Activated T-cell treated with anti-CD3 and anti-CD28 coated beads, Interleukin-2, amount 50 U/mL, for 72 hours (primary cell): ENCODE results near the gene CRAMP1. TPM values are rescaled to one million over a fixed set of nuclear protein-coding genes. Genes with fewer than 3 reads are reported as not detected.

Experiments used
- ATAC-seq, 2 donors: fragments of 150-1000 bp; cut with Tn5 transposase; replicated peaks in 1 of 2; 2 replicates each; pipeline ENCODE4 v1.10.0; 2021; ENCODE audit warnings: moderate library complexity in 2 of 2, mild to moderate bottlenecking in 1 of 2
- DNase-seq, 2 donors: peaks; one replicate each; pipeline ENCODE4 v3.0.0; 2021 to 2022; ENCODE audit warnings: mixed read lengths in 1 of 2
- H3K27ac Mint-ChIP-seq: one replicate; pipeline ENCODE4 v1.8.0; 2022; ENCODE audit warnings: mild to moderate bottlenecking, moderate library complexity, mixed read lengths
- H3K27me3 Mint-ChIP-seq: one replicate; pipeline ENCODE4 v1.8.0; 2022; ENCODE audit warnings: low read depth, mixed read lengths
- H3K36me3 Mint-ChIP-seq, 2 donors: one replicate each; pipeline ENCODE4 v1.8.0; 2022; ENCODE audit warnings: mixed read lengths in 2 of 2, mild to moderate bottlenecking in 1 of 2; ENCODE audit not compliant: insufficient read depth in 2 of 2
- H3K4me1 Mint-ChIP-seq: one replicate; pipeline ENCODE4 v1.8.0; 2022; ENCODE audit warnings: low read depth, mixed read lengths
- H3K4me3 Mint-ChIP-seq, 2 donors: one replicate each; pipeline ENCODE4 v1.8.0; 2022; ENCODE audit warnings: mild to moderate bottlenecking in 2 of 2, mixed read lengths in 2 of 2, moderate library complexity in 2 of 2
- H3K9me3 Mint-ChIP-seq, 2 donors: one replicate each; pipeline ENCODE4 v1.8.0; 2022; ENCODE audit warnings: mixed read lengths in 2 of 2
- total RNA-seq, 2 donors: library from RNA; stranded (reverse); gene quantifications; one replicate each; pipeline ENCODE4 v1.2.3, GENCODE V29; 2022

The CRAMP1 gene
- total RNA-seq, 2 donors from 2014 or later, result 28.3 to 30.1 TPM

DNA sequence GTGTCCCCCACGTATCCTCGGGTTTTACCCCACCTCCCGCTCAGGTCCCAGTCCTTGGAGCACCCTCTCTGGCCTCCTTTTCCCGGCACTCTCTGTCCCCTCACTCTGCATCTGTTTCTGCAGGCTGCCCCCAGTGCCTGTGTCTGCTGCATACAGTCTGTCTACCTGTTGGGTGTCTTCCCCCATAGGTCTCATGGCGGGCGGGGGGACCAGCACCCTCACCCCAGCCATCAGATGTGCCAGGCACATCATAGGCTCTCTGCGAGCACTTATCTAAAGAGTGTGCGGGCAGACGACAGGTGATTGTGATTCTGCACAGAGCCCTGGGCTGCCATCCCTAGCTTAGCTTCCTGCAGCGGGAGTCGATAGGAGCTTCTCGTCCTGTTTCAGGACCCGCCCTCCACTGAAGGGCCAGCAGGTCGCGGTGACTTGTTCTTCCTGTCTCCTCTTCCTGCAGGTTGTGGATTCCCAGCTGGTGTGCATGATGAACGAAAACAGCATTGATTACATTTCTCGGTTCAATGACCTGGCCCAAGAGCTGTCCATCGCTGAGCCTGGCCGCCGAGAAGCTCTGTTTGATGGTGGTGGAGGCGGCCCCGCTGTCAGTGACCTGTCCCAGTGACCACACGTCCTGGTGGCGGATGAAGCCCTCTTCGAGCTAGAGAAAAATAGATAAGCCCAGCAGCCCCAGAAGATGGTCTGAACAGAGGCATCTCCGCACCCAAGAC, 61.4 kb downstream of the CRAMP1 start:
- Mint-ChIP-seq H3K4me1 (peaks cover 10% of the 10 kb centered on the region), H3K4me3 (no peak overlapping the region), H3K9me3 (no peaks in the 10 kb centered on the region), H3K27me3 (no peaks in the 10 kb centered on the region), H3K27ac (no peak overlapping the region), H3K36me3 (peaks cover 4 to 11% of the 10 kb centered on the region in 2 donors)
- DNase-seq, result no peak
- no peak for ATAC-seq

GRCh38 chr16:1674306-1674705, 62.1 kb downstream of the CRAMP1 start:
- Mint-ChIP-seq H3K4me3 (no peak overlapping the region), H3K36me3 (peaks cover 6 to 11% of the 10 kb centered on the region in 2 donors), H3K27me3 (no peaks in the 10 kb centered on the region), H3K9me3 (no peaks in the 10 kb centered on the region), H3K4me1 (peaks cover 17% of the 10 kb centered on the region), H3K27ac (no peak overlapping the region)
- ATAC-seq, result no peak
- DNase-seq, result no peak

DNA sequence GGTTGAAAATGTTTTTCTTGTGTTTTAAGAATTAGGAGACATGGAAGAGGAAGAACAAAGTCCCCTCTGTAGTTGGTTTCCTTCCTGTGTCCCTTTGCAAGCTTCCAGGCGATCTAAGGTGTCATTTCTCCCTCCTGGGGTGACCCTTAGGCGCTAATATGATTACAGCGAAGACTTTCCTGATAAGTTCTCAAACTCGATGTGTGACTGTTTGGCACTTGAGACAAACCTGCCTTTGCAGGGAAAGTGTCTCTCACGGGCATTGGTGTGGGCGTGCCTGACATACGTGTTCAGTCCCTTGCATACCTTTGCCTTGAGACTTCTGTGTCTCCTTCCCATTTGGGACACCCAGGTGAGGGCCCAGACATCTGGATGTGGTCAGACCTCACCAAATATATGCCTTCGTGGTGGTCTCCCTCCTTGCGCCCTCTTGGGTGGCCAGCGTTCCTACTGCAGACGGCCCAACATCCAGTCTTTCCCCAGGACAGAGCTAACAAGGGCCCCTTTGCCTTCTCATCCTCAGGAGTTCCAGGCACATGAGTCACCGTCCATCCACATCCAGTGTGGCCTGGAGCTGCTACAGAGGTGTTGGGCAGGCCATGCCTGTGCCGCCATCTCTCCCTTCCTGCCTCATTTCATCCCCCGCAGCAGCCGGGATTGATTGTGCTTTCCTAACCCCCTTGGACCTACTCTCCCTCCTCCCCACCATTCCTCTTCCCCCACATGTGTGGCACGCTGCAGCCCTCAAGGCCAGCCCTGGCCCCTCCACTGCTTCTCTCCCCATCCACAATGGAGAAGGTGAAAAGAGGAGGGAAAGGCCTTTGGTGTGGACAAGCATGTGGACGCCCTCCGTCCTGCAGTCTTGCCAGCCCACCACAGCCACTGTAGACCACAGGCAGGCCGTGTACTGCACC, 62.8 kb downstream of the CRAMP1 start:
- ATAC-seq (no peak), DNase-seq (no peak)
- Mint-ChIP-seq H3K27ac (no peak overlapping the region), H3K4me1 (peaks cover 17% of the 10 kb centered on the region), H3K9me3 (no peaks in the 10 kb centered on the region), H3K36me3 (peaks cover 6 to 8% of the 10 kb centered on the region in 2 donors), H3K27me3 (no peaks in the 10 kb centered on the region), H3K4me3 (no peak overlapping the region)

DNA sequence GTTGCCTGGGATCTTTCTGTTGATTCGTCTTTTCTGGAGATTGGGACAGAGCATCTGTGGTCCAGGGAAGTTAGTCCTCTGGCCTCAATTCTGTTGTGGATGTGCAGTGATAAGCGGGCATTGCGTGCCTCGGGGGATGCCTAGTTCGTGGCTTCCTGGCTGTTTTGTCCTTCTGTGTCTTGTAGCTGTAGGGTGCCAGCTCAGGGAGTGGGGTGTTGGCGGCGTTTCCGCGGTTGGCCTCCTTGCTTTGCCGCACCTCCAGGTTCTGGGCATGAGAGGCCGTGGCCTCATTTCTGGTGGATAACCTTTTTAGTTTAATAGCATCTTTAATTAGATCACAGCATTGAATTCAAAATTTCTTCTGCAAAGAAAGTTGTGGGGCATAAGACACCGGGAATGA, 64.5 kb downstream of the CRAMP1 start:
- DNase-seq (no peak), ATAC-seq (no peak)
- Mint-ChIP-seq H3K36me3 (peaks cover 6 to 8% of the 10 kb centered on the region in 2 donors), H3K27ac (peak overlapping the region; percentile 54), H3K27me3 (no peaks in the 10 kb centered on the region), H3K4me1 (peaks cover 27% of the 10 kb centered on the region), H3K9me3 (no peaks in the 10 kb centered on the region), H3K4me3 (peak overlapping the region in 1 of 2 donors; percentile 77)

GRCh38 chr16:1677339-1677738, 65.2 kb downstream of the CRAMP1 start:
- ATAC-seq (no peak), DNase-seq (no peak)
- Mint-ChIP-seq H3K4me1 (peaks cover 31% of the 10 kb centered on the region), H3K27ac (no peak overlapping the region), H3K9me3 (no peaks in the 10 kb centered on the region), H3K27me3 (no peaks in the 10 kb centered on the region), H3K36me3 (peaks cover 6 to 8% of the 10 kb centered on the region in 2 donors), H3K4me3 (peak overlapping the region; percentile 64 to 77)

GRCh38 chr16:1677942-1678499, 65.9 kb downstream of the CRAMP1 start, which contains the start of gene JPT2:
TSS of gene JPT2 (plus strand) at chr16:1678279. CDS start at chr16:1678313, 34 bp downstream.
- H3K27me3 Mint-ChIP-seq, result no peaks in the 10 kb centered on the region
- H3K27ac Mint-ChIP-seq, result peak within 1 kb of the TSS; percentile 81
- H3K36me3 Mint-ChIP-seq, result peaks cover 3 to 4% of the 10 kb centered on the region in 2 donors
- ATAC-seq (peak; percentile 97 to 99), DNase-seq (peak; percentile 97 to 98)
- H3K4me3 Mint-ChIP-seq, result peak within 1 kb of the TSS; percentile 91 to 93
- no peaks in the 10 kb centered on the region for H3K9me3 Mint-ChIP-seq
- H3K4me1 Mint-ChIP-seq, result peaks cover 31% of the 10 kb centered on the region

DNA sequence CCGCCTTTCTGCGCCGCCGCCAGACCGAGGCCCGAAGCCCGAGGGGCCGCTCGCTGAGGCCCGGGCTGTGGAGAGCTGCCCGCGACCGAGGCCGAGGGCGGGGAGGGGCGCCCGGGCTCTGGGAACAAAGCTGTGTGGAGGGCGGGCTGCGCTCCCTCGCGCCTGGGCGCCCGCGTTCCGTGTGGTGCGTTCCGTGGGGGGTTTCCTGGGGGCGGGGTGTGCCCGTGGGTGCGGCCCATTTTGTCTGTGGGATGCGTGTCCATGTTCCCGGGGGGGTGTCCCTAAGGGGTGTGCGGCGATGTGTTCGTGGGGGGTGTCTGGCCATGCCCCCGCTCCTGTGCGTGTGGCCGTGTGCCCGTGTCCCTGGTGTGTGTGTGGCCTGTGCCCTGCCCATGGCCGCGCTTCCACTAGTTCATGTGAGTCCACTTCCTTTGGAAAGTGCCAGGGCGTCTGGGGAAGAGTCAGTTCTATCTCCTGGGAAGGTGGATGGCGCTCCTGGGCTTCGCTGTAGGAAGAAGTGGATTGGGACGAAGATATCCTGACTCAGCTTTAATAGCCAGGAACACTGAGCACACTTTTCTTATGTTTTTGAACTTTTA, 66.4 kb downstream of the CRAMP1 start:
- H3K4me1 Mint-ChIP-seq, result peaks cover 31% of the 10 kb centered on the region
- ATAC-seq (peak in 1 of 2 donors; percentile 24), DNase-seq (peak; percentile 49 to 52)
- no peaks in the 10 kb centered on the region for H3K9me3 Mint-ChIP-seq
- no peaks in the 10 kb centered on the region for H3K27me3 Mint-ChIP-seq
- peak overlapping the region; percentile 81 for H3K27ac Mint-ChIP-seq
- peak overlapping the region; percentile 91 to 93 for H3K4me3 Mint-ChIP-seq
- peaks cover under 1 to 5% of the 10 kb centered on the region in 2 donors for H3K36me3 Mint-ChIP-seq

- Mint-ChIP-seq H3K36me3 (peaks cover 2 to 8% of the 10 kb centered on the region in 2 donors), H3K4me3 (peak overlapping the region in 1 of 2 donors; percentile 24), H3K9me3 (no peaks in the 10 kb centered on the region), H3K27ac (no peak overlapping the region), H3K4me1 (peaks cover 31% of the 10 kb centered on the region), H3K27me3 (no peaks in the 10 kb centered on the region)
- DNase-seq (no peak), ATAC-seq (no peak)
These were observed 68.2 kb downstream of the CRAMP1 start for GRCh38 chr16:1680361-1680760.

GRCh38 chr16:1681032-1681431, 68.9 kb downstream of the CRAMP1 start:
- peaks cover 31% of the 10 kb centered on the region for H3K4me1 Mint-ChIP-seq
- no peak overlapping the region for H3K4me3 Mint-ChIP-seq
- ATAC-seq (no peak), DNase-seq (no peak)
- H3K9me3 Mint-ChIP-seq, result no peaks in the 10 kb centered on the region
- H3K36me3 Mint-ChIP-seq, result peaks cover 2 to 6% of the 10 kb centered on the region in 2 donors
- H3K27ac Mint-ChIP-seq, result peak overlapping the region; percentile 71
- H3K27me3 Mint-ChIP-seq, result no peaks in the 10 kb centered on the region

GRCh38 chr16:1687427-1688316, 75.5 kb downstream of the CRAMP1 start:
- H3K4me3 Mint-ChIP-seq, result no peak overlapping the region

GRCh38 chr16:1688807-1689560, 76.8 kb downstream of the CRAMP1 start:
- H3K27ac Mint-ChIP-seq, result no peak overlapping the region
- peaks cover 3 to 20% of the 10 kb centered on the region in 2 donors for H3K36me3 Mint-ChIP-seq
- peaks cover 13% of the 10 kb centered on the region for H3K4me1 Mint-ChIP-seq
- DNase-seq, result no peak
- no peaks in the 10 kb centered on the region for H3K27me3 Mint-ChIP-seq
- no peak overlapping the region for H3K4me3 Mint-ChIP-seq
- no peaks in the 10 kb centered on the region for H3K9me3 Mint-ChIP-seq
- no peak for ATAC-seq

More at GRCh38 chr16:1687427-1688316, 75.5 kb downstream of the CRAMP1 start:
- peaks cover 13% of the 10 kb centered on the region for H3K4me1 Mint-ChIP-seq
- DNase-seq, result no peak
- ATAC-seq, result no peak
- no peaks in the 10 kb centered on the region for H3K9me3 Mint-ChIP-seq
- H3K27ac Mint-ChIP-seq, result no peak overlapping the region
- no peaks in the 10 kb centered on the region for H3K27me3 Mint-ChIP-seq
- H3K36me3 Mint-ChIP-seq, result peaks cover 6 to 17% of the 10 kb centered on the region in 2 donors
